K562 (cell line): ENCODE data around the gene URI1. TPM values are rescaled to one million over a fixed set of nuclear protein-coding genes. Genes with fewer than 3 reads are reported as not detected.

Experiments used
- ATF7 ChIP-seq: fragments of 450-650 bp; IDR thresholded peaks from 2 replicates; pipeline ENCODE4 v1.7.1; 2014; ENCODE audit warnings: mild to moderate bottlenecking, moderate library complexity
- BRF1 ChIP-seq: IDR thresholded peaks from 3 replicates; pipeline ENCODE4 v1.6.1; 2011; ENCODE audit warnings: borderline replicate concordance, mild to moderate bottlenecking; ENCODE audit not compliant: insufficient read length; ENCODE audit errors: extremely low read depth
- CEBPG ChIP-seq, 3 experiments: fragments of 200-800 bp in 1 of 3; sonication (Bioruptor generic) in 1 of 3; sonication (generic) in 1 of 3; formaldehyde crosslinking in 1 of 3; IDR thresholded peaks in 2 of 3; conservative IDR thresholded peaks in 1 of 3; 2 replicates each; pipeline versions ENCODE4 v1.6.1 to v1.8.0; 2016 to 2022; ENCODE audit warnings: missing compliant biosample characterization in 2 of 3, missing genetic modification characterization in 2 of 3, mild to moderate bottlenecking in 1 of 3, missing genetic modification reagents in 1 of 3
- CREB1 ChIP-seq, 2 experiments: sonication (generic) in 1 of 2; formaldehyde crosslinking in 1 of 2; IDR thresholded peaks; 2 replicates each; pipeline versions ENCODE4 v1.6.1 to v1.8.0; 2012 to 2022; ENCODE audit warnings: inconsistent platforms in 1 of 2, mild to moderate bottlenecking in 1 of 2, missing genetic modification reagents in 1 of 2, moderate library complexity in 1 of 2
- CTCF ChIP-seq, 3 experiments: IDR thresholded peaks in 2 of 3; conservative IDR thresholded peaks in 1 of 3; 2 replicates each; pipeline ENCODE4 v1.5.1; 2011 to 2012; ENCODE audit warnings: low read length in 3 of 3, mild to moderate bottlenecking in 3 of 3, control low read depth in 2 of 3, improper control_type of control experiment in 1 of 3, inconsistent platforms in 1 of 3, low read depth in 1 of 3, mixed read lengths in 1 of 3, moderate library complexity in 1 of 3; ENCODE audit not compliant: insufficient read depth in 2 of 3
- ETS1 ChIP-seq: conservative IDR thresholded peaks from 2 replicates; pipeline ENCODE4 v1.6.1; 2011; ENCODE audit warnings: low read depth, mild to moderate bottlenecking, low read length; ENCODE audit not compliant: control insufficient read depth
- HIVEP1 ChIP-seq: fragments of 250-450 bp; sonication (Bioruptor Pico); IDR thresholded peaks from 2 replicates; pipeline ENCODE4 v1.4.0; 2020; ENCODE audit warnings: mild to moderate bottlenecking
- HLTF ChIP-seq: fragments of 450-650 bp; IDR thresholded peaks from 2 replicates; pipeline ENCODE4 v1.6.1; 2016
- IRF1 ChIP-seq: sonication (generic); formaldehyde crosslinking; IDR thresholded peaks from 2 replicates; pipeline ENCODE4 v1.8.0; 2022; ENCODE audit warnings: missing genetic modification reagents, mild to moderate bottlenecking, borderline replicate concordance
- RREB1 ChIP-seq: fragments of 250-450 bp; sonication (Bioruptor Pico); IDR thresholded peaks from 2 replicates; pipeline ENCODE4 v1.4.0; 2020
- ZBTB8A ChIP-seq: fragments of 450-650 bp; IDR thresholded peaks from 2 replicates; pipeline ENCODE4 v1.6.1; 2018; ENCODE audit warnings: mild to moderate bottlenecking, moderate library complexity; ENCODE audit not compliant: partially characterized antibody
- ZNF316 ChIP-seq: fragments of 450-650 bp; IDR thresholded peaks from 2 replicates; pipeline ENCODE4 v1.6.1; 2016
- polyA plus RNA-seq, 8 experiments: library from polyadenylated mRNA; depleted of rRNA in 4 of 8; stranded (reverse) in 5 of 8; unstranded in 3 of 8; fragments of >200 nt; fragmentation: Nextera tagmentation in 2 of 8; fragmentation: Illumina TruSeq in 1 of 8; extraction: Ambion mirVana in 2 of 8; extraction: Trizol in 1 of 8; gene quantifications; 2 replicates each; pipeline versions ENCODE4 v1.2.1 to v1.2.3, GENCODE V29; 2011 to 2014; ENCODE audit warnings: inconsistent platforms in 1 of 8, missing spikeins in 1 of 8
- total RNA-seq, 7 experiments: library from RNA; depleted of rRNA in 6 of 7; stranded (reverse); fragments of >200 nt in 6 of 7; fragmentation: Illumina TruSeq in 2 of 7; extraction: Trizol in 2 of 7; gene quantifications; 2 replicates each; pipeline versions ENCODE4 v1.2.1 to v1.2.3, GENCODE V29; 2011 to 2021; ENCODE audit warnings: low replicate concordance in 1 of 7

URI1 gene
- total and polyA plus RNA-seq, 9 of the 15 experiments (the other 6 are each of a cell fraction or from before 2014, with no cell fraction given), result 16.9 to 87.4 (median 63.9) TPM

GRCh38 chr19:29944390-29945012 is 2.5 kb downstream of the URI1 start (continued):
- TF ChIP-seq RREB1 (CRISPR knock-in tag), result no peak
- TF ChIP-seq HLTF, result no peak
- TF ChIP-seq ETS1, result no peak
- TF ChIP-seq CEBPG (CRISPR knock-in tag; IDR thresholded peaks at IDR 0.05), result no peak
- 0 out of 4 replicates have a peak, but pooled peaks of 1 of the 2 experiments have one; percentile 26 for TF ChIP-seq CEBPG (tag; conservative IDR thresholded peaks at IDR 0.05 in 1 of 2, IDR thresholded peaks at IDR 0.05 in 1 of 2)
- TF ChIP-seq ATF7, result no peak
- TF ChIP-seq ZBTB8A, result no peak
- TF ChIP-seq IRF1 (CRISPR knock-in tag), result no peak
- TF ChIP-seq HIVEP1 (CRISPR knock-in tag), result no peak
- peak; percentile 56 for TF ChIP-seq ZNF316
- TF ChIP-seq CREB1 (IDR thresholded peaks at IDR 0.05), result no peak
- no peak for TF ChIP-seq CREB1 (CRISPR knock-in tag; IDR thresholded peaks at IDR 0.05)
- no peak for TF ChIP-seq CTCF (IDR thresholded peaks at IDR 0.05 in 2 of 3, conservative IDR thresholded peaks at IDR 0.05 in 1 of 3; ENCODE audit: insufficient read depth in 2 of 3, low read depth in 1 of 3, low read length in 3 of 3)
- no peak for TF ChIP-seq BRF1
